ENCODE data around the gene PPL. TPM values are rescaled to one million over a fixed set of nuclear protein-coding genes. Genes with fewer than 3 reads are reported as not detected.

The PPL gene
- total and polyA plus RNA-seq, 2 of the 13 experiments (the other 11 are each of a cell fraction or from before 2014, with no cell fraction given): 5.7 to 6.6 TPM

- TF ChIP-seq NR2F6 (IDR thresholded peaks at IDR 0.05) (no peak), NR2F6 (CRISPR knock-in tag; IDR thresholded peaks at IDR 0.05) (no peak; the same call in 1 of the 2 replicates), HNF4G (IDR thresholded peaks at IDR 0.05; ENCODE audit: borderline replicate concordance, low read depth, low read length) (no peak), HNF4G (CRISPR knock-in tag; IDR thresholded peaks at IDR 0.05; ENCODE audit: borderline replicate concordance, low read depth) (no peak), FOXC1 (CRISPR knock-in tag; IDR thresholded peaks at IDR 0.05; ENCODE audit: borderline replicate concordance) (no peak; the same call in 1 of the 2 replicates), PBX2 (CRISPR knock-in tag; IDR thresholded peaks at IDR 0.05) (no peak), HOXD1 (CRISPR knock-in tag; IDR thresholded peaks at IDR 0.05) (peak; percentile 57; the same call in 1 of the 2 replicates), PHB2 (IDR thresholded peaks at IDR 0.05; ENCODE audit: partially characterized antibody) (no peak), TBX3 (IDR thresholded peaks at IDR 0.05; ENCODE audit: borderline replicate concordance) (no peak), ZNF431 (CRISPR knock-in tag; IDR thresholded peaks at IDR 0.05; ENCODE audit: borderline replicate concordance, low read depth) (no peak), ZNF441 (CRISPR knock-in tag; IDR thresholded peaks at IDR 0.05; ENCODE audit: borderline replicate concordance) (no peak), MLXIP (CRISPR knock-in tag; IDR thresholded peaks at IDR 0.05; ENCODE audit: borderline replicate concordance) (no peak), DMAP1 (CRISPR knock-in tag; IDR thresholded peaks at IDR 0.05) (no peak), HNRNPL (IDR thresholded peaks at IDR 0.05; ENCODE audit: low read depth, low read length) (peak; percentile 71; the same call in 1 of the 2 replicates), ZNF513 (CRISPR knock-in tag; conservative IDR thresholded peaks at IDR 0.05) (no peak), ZNF362 (CRISPR knock-in tag; IDR thresholded peaks at IDR 0.05; ENCODE audit: borderline replicate concordance) (no peak), MATR3 (CRISPR knock-in tag; IDR thresholded peaks at IDR 0.05) (no peak), GLI4 (CRISPR knock-in tag; IDR thresholded peaks at IDR 0.05; ENCODE audit: borderline replicate concordance) (no peak), ZBTB44 (CRISPR knock-in tag; IDR thresholded peaks at IDR 0.05) (no peak), SRSF1 (optimal IDR thresholded peaks at IDR 0.05; ENCODE audit: low read depth, low read length) (no peak), ELF1 (CRISPR knock-in tag; IDR thresholded peaks at IDR 0.05) (no peak)
These were observed 562 bp downstream of the PPL start (continued) for GRCh38 chr16:4936181-4936990.

Data from HepG2 (cell line).